Fibroblast of skin of abdomen (primary cell): ENCODE data around the gene TTR.

ENCODE experiments used
- DNase-seq: peaks from one replicate; pipeline ENCODE4 v3.0.0-alpha.2; 2013

Gene TTR

GRCh38 chr18:31581498-31582197 is 10.0 kb upstream of the TTR start:
- peak; percentile 89 for DNase-seq

DNA sequence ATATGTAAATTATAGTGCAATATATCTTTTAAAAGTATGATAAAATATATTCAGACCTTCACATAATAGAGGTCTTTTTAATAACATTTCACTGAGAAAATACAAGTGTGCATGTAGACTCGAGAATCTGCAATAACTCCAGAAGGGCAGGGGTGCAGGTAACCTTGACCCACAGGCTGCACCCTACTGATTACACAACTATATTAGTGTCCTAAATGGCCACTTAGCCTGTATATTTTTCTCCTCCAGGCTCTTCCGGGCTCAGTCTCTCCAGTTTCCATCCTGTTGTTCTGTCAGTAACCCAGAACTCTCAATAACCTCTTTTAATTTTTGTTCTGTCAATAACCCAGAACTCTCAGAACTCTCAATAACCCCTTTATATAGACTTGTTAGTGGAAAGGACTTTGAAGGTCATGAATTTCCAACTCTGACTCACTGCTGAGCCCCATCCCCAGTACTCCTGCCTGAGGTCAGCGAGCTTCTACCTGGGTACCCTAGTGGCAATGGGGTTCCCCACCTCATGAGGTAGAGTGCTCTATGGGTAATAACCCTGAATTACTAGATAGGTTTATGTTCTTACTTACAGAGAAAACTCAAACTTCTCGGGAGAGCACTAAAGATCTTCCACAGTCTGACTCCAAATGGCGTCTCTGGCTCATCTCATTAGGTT is 8.4 kb upstream of the TTR start:
- no peak for DNase-seq

DNA sequence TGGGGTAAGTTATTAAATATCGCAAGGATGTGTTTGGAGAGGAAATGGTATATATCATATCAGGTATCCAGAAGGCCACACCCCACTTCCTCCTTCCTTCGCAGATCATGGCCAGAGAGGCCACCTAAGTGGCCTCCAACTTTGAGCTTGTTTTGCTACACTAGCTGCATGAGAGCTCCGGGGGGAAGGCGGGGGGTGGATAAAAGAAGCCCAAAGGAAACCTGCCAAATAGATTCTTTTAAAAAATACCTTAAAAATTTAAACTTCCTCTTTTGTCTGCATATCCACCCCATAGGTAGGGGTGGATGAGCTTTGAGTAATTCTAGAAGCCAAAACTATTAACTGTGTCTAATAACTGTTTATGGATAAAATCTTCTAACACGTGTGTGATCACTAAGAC is 5.7 kb upstream of the TTR start:
- DNase-seq, result no peak

DNA sequence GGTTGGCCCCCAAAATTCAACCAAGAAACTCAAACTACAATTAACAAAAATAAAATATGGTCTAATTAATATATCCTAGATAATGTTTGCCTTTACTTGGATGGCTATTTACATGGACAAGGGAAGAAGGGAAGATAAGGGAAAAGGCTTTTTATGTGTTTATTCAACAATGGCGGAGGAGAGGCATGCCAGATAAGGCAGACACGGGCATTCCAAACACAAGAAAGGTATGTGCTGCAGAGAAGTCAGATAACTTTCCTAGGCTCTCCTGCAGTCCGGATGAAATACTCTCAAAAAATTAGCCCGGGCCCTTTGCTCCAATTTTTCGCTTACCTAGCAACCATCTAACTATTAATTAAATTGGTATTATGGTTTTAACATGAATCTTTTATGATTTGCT is 5.1 kb upstream of the TTR start:
- DNase-seq, result no peak

DNA sequence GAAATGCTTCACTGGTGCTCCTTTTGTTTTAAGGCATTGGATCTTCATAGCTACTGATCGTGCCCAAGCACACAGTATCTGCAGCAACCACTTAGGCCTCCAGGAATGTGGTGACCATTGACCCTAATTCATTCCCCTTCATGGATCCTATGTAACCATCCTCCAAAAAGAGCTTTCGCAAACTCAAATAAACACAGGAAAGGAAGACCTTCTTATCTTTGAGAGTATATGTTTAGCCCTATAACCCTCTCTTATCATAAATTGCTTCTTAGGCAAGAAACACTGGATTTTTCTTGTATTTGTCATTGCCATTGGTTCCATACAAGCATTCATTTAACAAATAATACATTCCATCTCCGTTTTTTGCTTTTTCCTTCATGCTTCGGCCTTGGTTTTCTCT is 4.1 kb upstream of the TTR start:
- no peak for DNase-seq

- no peak for DNase-seq
Measured at GRCh38 chr18:31590570-31590969, 1.1 kb upstream of the TTR start.

- no peak for DNase-seq
Measured at GRCh38 chr18:31591113-31591512, 564 bp upstream of the TTR start.

- no peak for DNase-seq
Measured at GRCh38 chr18:31592506-31593157, 955 bp downstream of the TTR start.

DNA sequence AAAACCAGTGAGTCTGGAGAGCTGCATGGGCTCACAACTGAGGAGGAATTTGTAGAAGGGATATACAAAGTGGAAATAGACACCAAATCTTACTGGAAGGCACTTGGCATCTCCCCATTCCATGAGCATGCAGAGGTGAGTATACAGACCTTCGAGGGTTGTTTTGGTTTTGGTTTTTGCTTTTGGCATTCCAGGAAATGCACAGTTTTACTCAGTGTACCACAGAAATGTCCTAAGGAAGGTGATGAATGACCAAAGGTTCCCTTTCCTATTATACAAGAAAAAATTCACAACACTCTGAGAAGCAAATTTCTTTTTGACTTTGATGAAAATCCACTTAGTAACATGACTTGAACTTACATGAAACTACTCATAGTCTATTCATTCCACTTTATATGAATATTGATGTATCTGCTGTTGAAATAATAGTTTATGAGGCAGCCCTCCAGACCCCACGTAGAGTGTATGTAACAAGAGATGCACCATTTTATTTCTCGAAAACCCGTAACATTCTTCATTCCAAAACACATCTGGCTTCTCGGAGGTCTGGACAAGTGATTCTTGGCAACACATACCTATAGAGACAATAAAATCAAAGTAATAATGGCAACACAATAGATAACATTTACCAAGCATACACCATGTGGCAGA is 3.6 kb downstream of the TTR start:
- peak; percentile 75 for DNase-seq

DNA sequence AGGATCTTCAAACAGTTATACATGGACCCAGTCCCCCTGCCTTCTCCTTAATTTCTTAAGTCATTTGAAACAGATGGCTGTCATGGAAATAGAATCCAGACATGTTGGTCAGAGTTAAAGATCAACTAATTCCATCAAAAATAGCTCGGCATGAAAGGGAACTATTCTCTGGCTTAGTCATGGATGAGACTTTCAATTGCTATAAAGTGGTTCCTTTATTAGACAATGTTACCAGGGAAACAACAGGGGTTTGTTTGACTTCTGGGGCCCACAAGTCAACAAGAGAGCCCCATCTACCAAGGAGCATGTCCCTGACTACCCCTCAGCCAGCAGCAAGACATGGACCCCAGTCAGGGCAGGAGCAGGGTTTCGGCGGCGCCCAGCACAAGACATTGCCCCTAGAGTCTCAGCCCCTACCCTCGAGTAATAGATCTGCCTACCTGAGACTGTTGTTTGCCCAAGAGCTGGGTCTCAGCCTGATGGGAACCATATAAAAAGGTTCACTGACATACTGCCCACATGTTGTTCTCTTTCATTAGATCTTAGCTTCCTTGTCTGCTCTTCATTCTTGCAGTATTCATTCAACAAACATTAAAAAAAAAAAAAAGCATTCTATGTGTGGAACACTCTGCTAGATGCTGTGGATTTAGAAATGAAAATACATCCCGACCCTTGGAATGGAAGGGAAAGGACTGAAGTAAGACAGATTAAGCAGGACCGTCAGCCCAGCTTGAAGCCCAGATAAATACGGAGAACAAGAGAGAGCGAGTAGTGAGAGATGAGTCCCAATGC is 4.6 kb downstream of the TTR start:
- peak; percentile 76 for DNase-seq

- DNase-seq, result peak; percentile 28
Measured at GRCh38 chr18:31598021-31598805, 6.5 kb downstream of the TTR start.

DNA sequence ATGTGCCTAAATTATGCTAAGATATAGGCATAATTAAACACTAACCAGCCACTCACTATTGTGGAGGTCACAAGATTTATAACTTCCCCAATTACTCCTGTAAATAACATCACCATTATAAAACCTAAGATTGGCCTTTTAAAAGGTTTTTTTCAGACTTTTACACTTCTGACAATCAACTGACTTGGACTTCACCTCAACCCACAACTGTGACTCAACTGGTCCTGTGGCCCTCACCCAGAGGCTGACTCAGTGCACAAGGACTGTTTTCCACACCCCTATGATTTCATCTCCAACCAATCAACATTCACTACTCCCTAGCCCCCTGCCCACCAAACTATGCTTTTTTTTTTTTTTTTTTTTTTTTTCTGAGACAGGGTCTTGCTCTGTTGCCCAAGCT is 11.6 kb downstream of the TTR start:
- peak; percentile 36 for DNase-seq

DNA sequence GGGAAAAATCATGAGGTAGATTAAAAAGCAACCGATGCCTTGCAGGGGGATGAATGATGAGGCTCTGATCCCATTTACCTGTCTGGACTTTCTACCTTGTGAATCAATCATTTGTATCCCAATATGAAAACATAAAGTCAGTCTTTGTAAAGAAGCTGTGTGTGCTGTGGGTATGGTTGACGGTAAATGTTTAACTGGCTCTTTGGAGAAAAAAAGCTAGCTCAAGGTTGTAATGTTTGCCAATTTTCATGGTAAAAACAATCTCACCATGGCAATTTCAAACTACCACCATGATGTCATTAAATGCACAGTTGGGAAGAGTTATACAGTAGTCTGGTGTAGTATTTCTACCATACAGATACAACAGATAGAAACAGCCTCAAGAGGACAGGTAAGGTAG is 14.6 kb downstream of the TTR start:
- DNase-seq, result no peak

GRCh38 chr18:31607384-31607783 is 15.7 kb downstream of the TTR start:
- DNase-seq, result no peak

- DNase-seq, result no peak
Measured at GRCh38 chr18:31609886-31610285, 18.2 kb downstream of the TTR start.

DNA sequence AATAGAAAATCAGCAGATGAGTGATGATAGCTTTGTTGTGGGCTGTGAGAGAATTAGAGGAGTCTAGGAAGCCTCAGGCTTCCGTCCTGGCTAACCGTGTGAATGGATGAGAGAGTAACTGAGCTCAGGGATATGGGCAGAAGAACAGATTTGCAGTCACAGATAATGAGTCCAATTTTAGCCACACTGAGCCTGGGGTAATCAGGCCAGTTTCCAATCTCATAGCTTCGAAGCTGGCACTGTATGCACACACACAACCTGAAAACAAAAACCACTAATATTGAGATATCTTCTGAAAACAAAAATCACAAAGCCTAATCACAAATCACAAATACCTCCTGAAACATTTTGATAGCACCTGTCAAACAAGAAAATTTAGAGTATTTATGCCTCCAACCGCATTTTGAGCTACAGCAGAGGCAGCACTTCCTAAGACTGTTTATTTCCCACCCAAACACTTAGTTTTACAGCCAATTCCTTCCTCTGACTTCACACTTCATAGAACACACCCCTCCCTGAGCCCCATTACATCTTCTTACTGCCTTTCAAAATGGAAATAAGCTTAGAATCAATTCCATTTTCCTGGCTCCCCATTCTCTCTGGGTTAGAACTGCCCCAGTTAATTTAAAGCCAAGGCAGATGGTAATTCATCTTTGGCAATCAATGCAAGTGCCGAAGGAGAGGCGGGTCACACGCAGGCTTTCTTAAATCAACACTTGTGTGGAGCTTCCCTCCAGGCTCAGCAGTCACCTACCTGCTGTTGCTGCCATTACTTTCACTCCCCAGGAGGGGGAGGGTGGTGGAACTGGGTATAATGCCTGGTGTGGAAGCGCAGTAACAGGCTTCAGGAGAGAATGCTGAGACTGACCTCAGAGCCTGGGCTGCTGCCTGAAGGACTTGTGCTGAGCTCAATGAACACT is 18.9 kb downstream of the TTR start:
- no peak for DNase-seq

DNA sequence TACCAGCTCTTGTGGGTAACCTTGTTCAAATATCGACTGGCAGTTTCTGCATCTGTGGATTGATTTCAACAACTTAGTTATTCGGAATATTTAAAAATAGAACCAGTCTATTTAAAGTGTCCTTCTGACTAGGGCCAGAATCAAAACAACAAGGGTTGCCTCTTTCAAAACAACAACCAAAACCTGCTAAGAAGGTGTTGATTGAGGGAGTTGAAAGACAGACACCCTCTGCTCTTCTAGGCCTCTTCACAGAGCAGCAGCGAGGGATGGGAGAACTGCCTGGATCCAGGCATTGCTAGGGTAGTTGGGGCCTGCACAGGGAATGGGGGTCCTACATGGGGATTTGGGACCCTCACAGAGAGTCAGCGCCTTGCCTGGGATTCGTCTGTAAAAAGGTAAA is 19.8 kb downstream of the TTR start:
- DNase-seq, result no peak

DNA sequence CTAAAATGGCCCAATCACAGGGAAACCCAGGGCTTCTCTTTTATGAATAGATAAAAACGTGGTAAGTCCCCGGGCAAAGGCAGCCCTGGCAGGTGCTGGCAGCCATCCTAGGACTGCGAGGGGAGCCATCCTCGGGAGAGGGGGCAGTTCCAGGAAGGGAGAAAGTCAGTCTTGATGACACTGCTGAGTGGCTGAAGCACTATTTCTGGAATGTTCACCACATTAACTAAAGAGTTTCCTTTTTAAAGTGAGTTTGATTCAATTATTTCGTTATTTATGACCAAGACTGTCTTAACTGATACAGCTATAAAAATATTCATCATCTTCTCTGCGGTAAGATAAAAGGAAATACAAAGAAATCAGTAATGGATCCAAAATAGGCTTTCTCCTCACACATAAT is 20.4 kb downstream of the TTR start:
- peak; percentile 8 for DNase-seq

GRCh38 chr18:31614044-31614443 is 22.4 kb downstream of the TTR start:
- DNase-seq, result no peak

GRCh38 chr18:31616586-31616985 is 24.9 kb downstream of the TTR start:
- no peak for DNase-seq
